Smooth muscle cell of trachea (primary cell): Measurements from ENCODE around the gene OR1L6. TPM values are rescaled to one million over a fixed set of nuclear protein-coding genes. Genes with fewer than 3 reads are reported as not detected.

ENCODE experiments used
- total RNA-seq: library from RNA; depleted of rRNA; stranded (reverse); fragments of >200 nt; gene quantifications from 2 replicates; pipeline ENCODE4 v1.2.1, GENCODE V29; 2014

The OR1L6 gene
- total RNA-seq, result not detected in 2 replicates

GRCh38 chr9:122742003-122742402 lies at the start of gene OR1L6:
OR1L6 (plus strand) TSS chr9:122742303; CDS start chr9:122749848, 7,545 bp downstream.

GRCh38 chr9:122723690-122724089 lies 18.4 kb upstream of the OR1L6 start, which contains the start of gene OR1L4:
OR1L4 (plus strand) TSS chr9:122723990; CDS start chr9:122723990, 0 bp downstream.

GRCh38 chr9:122788831-122789230 lies 46.7 kb downstream of the OR1L6 start, which contains the start of gene OR5C1:
OR5C1 (plus strand) TSS chr9:122788933; CDS start chr9:122788933, 0 bp downstream.

Other genes with a start within 250 kb of the OR1L6 start
- not detected in 2 replicates for gene OR1J2, start 231.5 kb upstream of the OR1L6 start, total RNA-seq
- 0.17 TPM in 1 of 2 replicates, not detected in the other for gene OR1J4, start 223.2 kb upstream of the OR1L6 start, total RNA-seq
- not detected in 2 replicates for gene OR1N1, start 215.0 kb upstream of the OR1L6 start, total RNA-seq
- not detected in 2 replicates for gene OR1N2, start 189.2 kb upstream of the OR1L6 start, total RNA-seq
- gene OR1L8, start 158.9 kb upstream of the OR1L6 start, total RNA-seq, result 0.15 TPM in 1 of 2 replicates, not detected in the other
- not detected in 2 replicates for gene OR1Q1, start 127.6 kb upstream of the OR1L6 start, total RNA-seq
- gene OR1B1, start 84.7 kb upstream of the OR1L6 start, total RNA-seq, result not detected in 2 replicates
- not detected in 2 replicates for gene OR1L1, start 80.6 kb upstream of the OR1L6 start, total RNA-seq
- not detected in 2 replicates for gene OR1L3, start 67.2 kb upstream of the OR1L6 start, total RNA-seq
- gene OR1L4, start 18.3 kb upstream of the OR1L6 start, total RNA-seq, result not detected in 2 replicates
- not detected in 2 replicates for gene OR5C1, start 46.6 kb downstream of the OR1L6 start, total RNA-seq
- not detected in 2 replicates for gene OR1K1, start 57.8 kb downstream of the OR1L6 start, total RNA-seq
- gene PDCL, start 86.3 kb downstream of the OR1L6 start, total RNA-seq, result 28.9 and 32.3 TPM in 2 replicates
- gene RC3H2, start 163.1 kb downstream of the OR1L6 start, total RNA-seq, result 31.6 and 39.0 TPM in 2 replicates
- 12.6 and 14.7 TPM in 2 replicates for gene ZBTB6, start 171.0 kb downstream of the OR1L6 start, total RNA-seq
- 3.6 and 6.3 TPM in 2 replicates for gene ZBTB26, start 189.2 kb downstream of the OR1L6 start, total RNA-seq
- gene RABGAP1, start 198.7 kb downstream of the OR1L6 start, total RNA-seq, result 43.8 and 49.2 TPM in 2 replicates